Measurements from ENCODE around the gene AGTRAP. TPM values are rescaled to one million over a fixed set of nuclear protein-coding genes. Genes with fewer than 3 reads are reported as not detected.

The AGTRAP gene
- total and polyA plus RNA-seq, 9 of the 15 experiments (the other 6 are each of a cell fraction or from before 2014, with no cell fraction given), result 26.8 to 105 (median 57.5) TPM

DNA sequence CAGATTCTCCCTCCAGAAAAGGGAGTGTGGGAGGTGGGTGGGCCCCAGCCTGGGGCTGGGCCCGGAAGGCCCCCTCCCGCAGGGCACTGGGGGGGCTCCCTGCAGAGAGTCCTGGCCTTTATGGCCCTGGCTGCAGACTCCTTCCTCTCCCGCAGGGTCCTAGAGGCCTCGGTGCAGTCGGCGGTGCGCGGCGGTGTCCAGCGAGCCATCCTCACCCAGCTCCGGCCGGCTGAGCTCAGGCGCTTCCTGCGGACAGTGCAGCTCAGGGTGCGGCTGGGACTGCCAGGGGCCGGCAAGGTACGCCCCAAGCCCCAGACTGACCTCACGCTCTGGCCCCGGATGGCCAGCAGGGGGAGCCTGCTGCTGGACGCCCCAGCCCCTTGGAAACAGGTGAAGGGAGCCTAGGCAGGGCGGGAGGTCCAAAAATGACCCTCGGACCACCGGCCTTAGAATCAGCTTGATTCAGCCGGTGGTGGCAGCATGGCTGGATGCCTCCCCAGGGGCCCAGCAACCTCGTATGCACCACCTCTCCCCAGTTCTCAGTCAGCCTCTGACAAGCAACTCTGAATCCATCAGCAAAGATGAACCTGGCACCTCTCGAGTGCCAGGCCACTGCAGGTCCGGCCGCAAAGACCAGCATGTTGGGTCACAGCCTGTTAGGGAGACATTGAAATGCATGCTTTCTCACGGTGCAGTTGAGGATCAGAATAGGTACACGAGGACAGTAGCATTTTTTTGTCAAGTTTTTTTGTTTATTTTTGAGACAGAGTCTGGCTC is 49.2 kb downstream of the AGTRAP start (continued):
- TF ChIP-seq, protein P1, sequence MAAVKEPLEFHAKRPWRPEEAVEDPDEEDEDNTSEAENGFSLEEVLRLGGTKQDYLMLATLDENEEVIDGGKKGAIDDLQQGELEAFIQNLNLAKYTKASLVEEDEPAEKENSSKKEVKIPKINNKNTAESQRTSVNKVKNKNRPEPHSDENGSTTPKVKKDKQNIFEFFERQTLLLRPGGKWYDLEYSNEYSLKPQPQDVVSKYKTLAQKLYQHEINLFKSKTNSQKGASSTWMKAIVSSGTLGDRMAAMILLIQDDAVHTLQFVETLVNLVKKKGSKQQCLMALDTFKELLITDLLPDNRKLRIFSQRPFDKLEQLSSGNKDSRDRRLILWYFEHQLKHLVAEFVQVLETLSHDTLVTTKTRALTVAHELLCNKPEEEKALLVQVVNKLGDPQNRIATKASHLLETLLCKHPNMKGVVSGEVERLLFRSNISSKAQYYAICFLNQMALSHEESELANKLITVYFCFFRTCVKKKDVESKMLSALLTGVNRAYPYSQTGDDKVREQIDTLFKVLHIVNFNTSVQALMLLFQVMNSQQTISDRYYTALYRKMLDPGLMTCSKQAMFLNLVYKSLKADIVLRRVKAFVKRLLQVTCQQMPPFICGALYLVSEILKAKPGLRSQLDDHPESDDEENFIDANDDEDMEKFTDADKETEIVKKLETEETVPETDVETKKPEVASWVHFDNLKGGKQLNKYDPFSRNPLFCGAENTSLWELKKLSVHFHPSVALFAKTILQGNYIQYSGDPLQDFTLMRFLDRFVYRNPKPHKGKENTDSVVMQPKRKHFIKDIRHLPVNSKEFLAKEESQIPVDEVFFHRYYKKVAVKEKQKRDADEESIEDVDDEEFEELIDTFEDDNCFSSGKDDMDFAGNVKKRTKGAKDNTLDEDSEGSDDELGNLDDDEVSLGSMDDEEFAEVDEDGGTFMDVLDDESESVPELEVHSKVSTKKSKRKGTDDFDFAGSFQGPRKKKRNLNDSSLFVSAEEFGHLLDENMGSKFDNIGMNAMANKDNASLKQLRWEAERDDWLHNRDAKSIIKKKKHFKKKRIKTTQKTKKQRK (IDR thresholded peaks at IDR 0.05; ENCODE audit: borderline replicate concordance, low read depth, low read length), result no peak
- TF ChIP-seq ZNF232 (CRISPR knock-in tag; IDR thresholded peaks at IDR 0.05) (no peak), TARDBP (IDR thresholded peaks at IDR 0.05) (peak; percentile 77; the same call in 1 of the 2 replicates), ZBTB7A (IDR thresholded peaks at IDR 0.05; ENCODE audit: borderline replicate concordance, control insufficient read depth, low read depth, low read length) (peak; percentile 92)
- TF ChIP-seq, protein P2, sequence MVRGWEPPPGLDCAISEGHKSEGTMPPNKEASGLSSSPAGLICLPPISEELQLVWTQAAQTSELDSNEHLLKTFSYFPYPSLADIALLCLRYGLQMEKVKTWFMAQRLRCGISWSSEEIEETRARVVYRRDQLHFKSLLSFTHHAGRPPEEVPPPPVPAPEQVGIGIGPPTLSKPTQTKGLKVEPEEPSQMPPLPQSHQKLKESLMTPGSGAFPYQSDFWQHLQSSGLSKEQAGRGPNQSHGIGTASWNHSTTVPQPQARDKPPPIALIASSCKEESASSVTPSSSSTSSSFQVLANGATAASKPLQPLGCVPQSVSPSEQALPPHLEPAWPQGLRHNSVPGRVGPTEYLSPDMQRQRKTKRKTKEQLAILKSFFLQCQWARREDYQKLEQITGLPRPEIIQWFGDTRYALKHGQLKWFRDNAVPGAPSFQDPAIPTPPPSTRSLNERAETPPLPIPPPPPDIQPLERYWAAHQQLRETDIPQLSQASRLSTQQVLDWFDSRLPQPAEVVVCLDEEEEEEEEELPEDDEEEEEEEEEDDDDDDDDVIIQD (CRISPR knock-in tag; IDR thresholded peaks at IDR 0.05), result no peak
- TF ChIP-seq, protein P3, sequence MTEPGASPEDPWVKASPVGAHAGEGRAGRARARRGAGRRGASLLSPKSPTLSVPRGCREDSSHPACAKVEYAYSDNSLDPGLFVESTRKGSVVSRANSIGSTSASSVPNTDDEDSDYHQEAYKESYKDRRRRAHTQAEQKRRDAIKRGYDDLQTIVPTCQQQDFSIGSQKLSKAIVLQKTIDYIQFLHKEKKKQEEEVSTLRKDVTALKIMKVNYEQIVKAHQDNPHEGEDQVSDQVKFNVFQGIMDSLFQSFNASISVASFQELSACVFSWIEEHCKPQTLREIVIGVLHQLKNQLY (CRISPR knock-in tag; conservative IDR thresholded peaks at IDR 0.05), result no peak
- TF ChIP-seq, protein P4, sequence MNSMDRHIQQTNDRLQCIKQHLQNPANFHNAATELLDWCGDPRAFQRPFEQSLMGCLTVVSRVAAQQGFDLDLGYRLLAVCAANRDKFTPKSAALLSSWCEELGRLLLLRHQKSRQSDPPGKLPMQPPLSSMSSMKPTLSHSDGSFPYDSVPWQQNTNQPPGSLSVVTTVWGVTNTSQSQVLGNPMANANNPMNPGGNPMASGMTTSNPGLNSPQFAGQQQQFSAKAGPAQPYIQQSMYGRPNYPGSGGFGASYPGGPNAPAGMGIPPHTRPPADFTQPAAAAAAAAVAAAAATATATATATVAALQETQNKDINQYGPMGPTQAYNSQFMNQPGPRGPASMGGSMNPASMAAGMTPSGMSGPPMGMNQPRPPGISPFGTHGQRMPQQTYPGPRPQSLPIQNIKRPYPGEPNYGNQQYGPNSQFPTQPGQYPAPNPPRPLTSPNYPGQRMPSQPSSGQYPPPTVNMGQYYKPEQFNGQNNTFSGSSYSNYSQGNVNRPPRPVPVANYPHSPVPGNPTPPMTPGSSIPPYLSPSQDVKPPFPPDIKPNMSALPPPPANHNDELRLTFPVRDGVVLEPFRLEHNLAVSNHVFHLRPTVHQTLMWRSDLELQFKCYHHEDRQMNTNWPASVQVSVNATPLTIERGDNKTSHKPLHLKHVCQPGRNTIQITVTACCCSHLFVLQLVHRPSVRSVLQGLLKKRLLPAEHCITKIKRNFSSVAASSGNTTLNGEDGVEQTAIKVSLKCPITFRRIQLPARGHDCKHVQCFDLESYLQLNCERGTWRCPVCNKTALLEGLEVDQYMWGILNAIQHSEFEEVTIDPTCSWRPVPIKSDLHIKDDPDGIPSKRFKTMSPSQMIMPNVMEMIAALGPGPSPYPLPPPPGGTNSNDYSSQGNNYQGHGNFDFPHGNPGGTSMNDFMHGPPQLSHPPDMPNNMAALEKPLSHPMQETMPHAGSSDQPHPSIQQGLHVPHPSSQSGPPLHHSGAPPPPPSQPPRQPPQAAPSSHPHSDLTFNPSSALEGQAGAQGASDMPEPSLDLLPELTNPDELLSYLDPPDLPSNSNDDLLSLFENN (IDR thresholded peaks at IDR 0.05; ENCODE audit: low read depth in 2 of 2, low read length in 2 of 2), result peak in 1 of 2 experiments; percentile 60; a peak in 1 of 4 replicates
- TF ChIP-seq, protein P5, sequence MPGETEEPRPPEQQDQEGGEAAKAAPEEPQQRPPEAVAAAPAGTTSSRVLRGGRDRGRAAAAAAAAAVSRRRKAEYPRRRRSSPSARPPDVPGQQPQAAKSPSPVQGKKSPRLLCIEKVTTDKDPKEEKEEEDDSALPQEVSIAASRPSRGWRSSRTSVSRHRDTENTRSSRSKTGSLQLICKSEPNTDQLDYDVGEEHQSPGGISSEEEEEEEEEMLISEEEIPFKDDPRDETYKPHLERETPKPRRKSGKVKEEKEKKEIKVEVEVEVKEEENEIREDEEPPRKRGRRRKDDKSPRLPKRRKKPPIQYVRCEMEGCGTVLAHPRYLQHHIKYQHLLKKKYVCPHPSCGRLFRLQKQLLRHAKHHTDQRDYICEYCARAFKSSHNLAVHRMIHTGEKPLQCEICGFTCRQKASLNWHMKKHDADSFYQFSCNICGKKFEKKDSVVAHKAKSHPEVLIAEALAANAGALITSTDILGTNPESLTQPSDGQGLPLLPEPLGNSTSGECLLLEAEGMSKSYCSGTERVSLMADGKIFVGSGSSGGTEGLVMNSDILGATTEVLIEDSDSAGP (CRISPR knock-in tag; IDR thresholded peaks at IDR 0.05), result no peak; the same call in 1 of the 2 replicates
- TF ChIP-seq, protein P6, sequence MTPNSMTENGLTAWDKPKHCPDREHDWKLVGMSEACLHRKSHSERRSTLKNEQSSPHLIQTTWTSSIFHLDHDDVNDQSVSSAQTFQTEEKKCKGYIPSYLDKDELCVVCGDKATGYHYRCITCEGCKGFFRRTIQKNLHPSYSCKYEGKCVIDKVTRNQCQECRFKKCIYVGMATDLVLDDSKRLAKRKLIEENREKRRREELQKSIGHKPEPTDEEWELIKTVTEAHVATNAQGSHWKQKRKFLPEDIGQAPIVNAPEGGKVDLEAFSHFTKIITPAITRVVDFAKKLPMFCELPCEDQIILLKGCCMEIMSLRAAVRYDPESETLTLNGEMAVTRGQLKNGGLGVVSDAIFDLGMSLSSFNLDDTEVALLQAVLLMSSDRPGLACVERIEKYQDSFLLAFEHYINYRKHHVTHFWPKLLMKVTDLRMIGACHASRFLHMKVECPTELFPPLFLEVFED (CRISPR knock-in tag; conservative IDR thresholded peaks at IDR 0.05), result no peak; the same call in 1 of the 2 replicates
- TF ChIP-seq, protein P7, sequence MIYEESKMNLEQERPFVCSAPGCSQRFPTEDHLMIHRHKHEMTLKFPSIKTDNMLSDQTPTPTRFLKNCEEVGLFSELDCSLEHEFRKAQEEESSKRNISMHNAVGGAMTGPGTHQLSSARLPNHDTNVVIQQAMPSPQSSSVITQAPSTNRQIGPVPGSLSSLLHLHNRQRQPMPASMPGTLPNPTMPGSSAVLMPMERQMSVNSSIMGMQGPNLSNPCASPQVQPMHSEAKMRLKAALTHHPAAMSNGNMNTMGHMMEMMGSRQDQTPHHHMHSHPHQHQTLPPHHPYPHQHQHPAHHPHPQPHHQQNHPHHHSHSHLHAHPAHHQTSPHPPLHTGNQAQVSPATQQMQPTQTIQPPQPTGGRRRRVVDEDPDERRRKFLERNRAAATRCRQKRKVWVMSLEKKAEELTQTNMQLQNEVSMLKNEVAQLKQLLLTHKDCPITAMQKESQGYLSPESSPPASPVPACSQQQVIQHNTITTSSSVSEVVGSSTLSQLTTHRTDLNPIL (CRISPR knock-in tag; IDR thresholded peaks at IDR 0.05), result 0 out of 2 replicates have a peak, but pooled peaks have one; percentile 50
